HG03175 (cell line): ENCODE data around the gene SLAMF8.

Source experiments
- ATAC-seq: cut with Tn5 transposase; IDR thresholded peaks from one replicate; pipeline ENCODE4 v1.9.1; 2021; ENCODE audit warnings: mild to moderate bottlenecking, moderate library complexity; ENCODE audit not compliant: unreplicated experiment

SLAMF8 gene

GRCh38 chr1:159845751-159846629 is 19.3 kb downstream of the SLAMF8 start:
- no peak for ATAC-seq

GRCh38 chr1:159847231-159847630 is 20.6 kb downstream of the SLAMF8 start:
- ATAC-seq, result no peak

GRCh38 chr1:159848326-159848725 is 21.7 kb downstream of the SLAMF8 start:
- ATAC-seq, result no peak

DNA sequence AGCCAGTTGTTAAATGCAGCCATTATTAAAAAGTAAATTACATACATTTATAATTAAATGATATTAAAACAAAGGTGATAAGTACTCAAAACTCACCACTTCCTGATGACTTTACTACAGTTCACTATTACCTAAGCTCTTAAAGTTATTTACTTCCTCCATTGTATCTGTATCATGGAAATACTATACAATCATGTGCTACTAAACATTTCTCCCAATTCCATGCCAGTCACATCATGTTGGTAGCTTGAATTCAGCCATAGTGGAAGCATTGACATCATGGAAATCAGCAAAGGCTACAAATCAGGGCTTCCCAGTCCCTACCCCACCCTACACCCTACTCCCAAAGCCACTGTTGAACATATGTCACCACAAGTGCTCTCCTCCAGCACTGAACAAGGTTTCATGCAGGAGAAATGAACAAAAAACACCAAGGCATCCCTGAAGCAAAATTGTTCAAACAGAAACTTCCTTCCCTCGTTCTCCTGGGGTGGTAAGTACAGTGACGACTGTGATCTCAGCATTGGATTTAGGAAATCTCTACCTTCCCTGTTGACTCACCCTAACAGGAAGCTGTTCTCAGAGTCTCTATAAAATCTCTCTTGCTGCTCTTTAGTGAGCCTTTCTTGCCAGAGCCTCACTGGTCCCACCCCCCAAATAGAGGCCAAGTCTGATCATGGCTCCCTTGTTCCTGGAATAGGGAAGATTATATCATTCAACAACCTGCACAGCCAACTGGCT is 23.1 kb downstream of the SLAMF8 start:
- ATAC-seq, result no peak

GRCh38 chr1:159851407-159851806 is 24.7 kb downstream of the SLAMF8 start:
- no peak for ATAC-seq

DNA sequence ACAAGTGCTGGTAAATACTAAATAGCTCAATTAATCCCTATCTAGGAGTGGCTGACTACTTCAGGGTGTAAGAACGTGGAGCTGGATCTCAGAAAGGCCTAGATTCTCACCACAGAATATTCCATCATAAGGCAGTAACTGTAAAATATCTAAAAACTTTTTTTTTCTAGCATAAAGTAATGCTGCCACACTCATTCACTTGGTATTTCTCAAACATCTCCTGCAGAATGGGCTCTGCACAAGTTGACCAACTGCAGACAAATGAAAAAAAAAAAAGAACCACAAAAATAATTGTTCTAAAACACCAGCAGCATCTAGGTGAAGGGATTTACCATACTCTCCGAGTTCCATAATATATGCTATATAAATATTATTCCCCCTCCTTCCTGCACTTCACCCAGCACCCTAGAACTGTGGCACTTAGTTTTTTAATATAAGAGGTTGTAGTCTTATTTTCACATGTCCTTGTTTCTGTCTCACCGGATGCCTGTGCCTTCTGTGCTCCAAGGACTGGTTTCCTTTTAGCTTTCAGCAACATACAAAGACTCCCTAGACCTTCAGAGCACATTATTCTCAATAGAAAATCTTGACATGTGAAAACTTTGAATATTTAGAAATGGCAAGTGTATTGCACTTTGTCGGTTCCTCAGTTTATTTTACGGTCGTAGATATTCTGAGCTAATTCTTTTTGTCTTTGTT is 26.9 kb downstream of the SLAMF8 start:
- no peak for ATAC-seq

- ATAC-seq, result no peak
These were observed 27.5 kb downstream of the SLAMF8 start for GRCh38 chr1:159854116-159854692.

DNA sequence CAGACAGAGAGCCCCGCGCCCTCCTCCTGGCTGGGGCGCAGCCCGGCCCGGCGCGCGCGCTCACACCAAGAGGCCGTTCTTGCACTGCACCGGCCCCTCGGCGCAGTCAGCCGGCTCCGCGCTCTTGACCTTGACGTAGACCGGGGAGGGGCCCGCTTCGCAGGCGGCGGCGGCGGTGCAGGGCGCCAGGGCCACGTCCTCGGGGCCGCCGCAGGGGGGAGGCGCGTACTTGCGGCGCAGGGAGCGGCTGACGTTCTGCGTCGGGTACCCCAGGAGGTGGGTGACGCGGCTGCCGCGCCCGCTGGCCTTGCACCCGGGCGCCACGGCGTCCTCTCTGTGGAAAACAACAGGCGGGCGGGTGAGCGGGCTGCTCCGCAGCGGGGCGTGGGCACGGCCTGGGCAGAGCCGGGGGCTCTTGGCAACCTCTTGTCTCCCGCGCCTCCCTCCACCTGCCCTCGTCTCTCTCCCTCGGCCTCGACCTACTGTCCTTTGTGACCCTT is 28.1 kb downstream of the SLAMF8 start:
- ATAC-seq, result peak; percentile 82

GRCh38 chr1:159855709-159856108 is 29.0 kb downstream of the SLAMF8 start:
- no peak for ATAC-seq

- no peak for ATAC-seq
These were observed 29.9 kb downstream of the SLAMF8 start for GRCh38 chr1:159856576-159856975.

- no peak for ATAC-seq
These were observed 31.2 kb downstream of the SLAMF8 start for GRCh38 chr1:159857889-159858288.

- no peak for ATAC-seq
These were observed 33.2 kb downstream of the SLAMF8 start for GRCh38 chr1:159859767-159860322.

GRCh38 chr1:159860456-159860855 is 33.8 kb downstream of the SLAMF8 start:
- no peak for ATAC-seq

DNA sequence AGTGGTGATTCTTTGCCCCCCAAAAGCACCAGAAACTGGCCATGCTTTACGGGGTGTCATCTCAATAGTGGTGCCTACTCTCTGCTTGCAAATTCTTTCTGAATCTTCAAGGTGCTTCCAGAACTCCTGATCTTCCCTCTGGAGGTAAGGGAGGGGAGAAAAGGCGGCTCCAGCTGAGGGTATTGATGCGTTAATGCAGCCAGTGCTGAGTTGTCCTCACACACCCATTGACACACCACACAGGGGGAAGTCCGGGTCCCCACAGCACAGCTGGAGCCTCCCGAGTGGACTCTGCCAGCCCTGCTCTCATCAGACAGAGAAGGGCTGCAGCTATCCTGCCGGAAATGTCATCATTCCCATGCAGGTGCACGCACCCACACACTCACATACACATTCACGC is 34.5 kb downstream of the SLAMF8 start:
- ATAC-seq, result no peak

GRCh38 chr1:159862031-159862430 is 35.4 kb downstream of the SLAMF8 start:
- ATAC-seq, result no peak

DNA sequence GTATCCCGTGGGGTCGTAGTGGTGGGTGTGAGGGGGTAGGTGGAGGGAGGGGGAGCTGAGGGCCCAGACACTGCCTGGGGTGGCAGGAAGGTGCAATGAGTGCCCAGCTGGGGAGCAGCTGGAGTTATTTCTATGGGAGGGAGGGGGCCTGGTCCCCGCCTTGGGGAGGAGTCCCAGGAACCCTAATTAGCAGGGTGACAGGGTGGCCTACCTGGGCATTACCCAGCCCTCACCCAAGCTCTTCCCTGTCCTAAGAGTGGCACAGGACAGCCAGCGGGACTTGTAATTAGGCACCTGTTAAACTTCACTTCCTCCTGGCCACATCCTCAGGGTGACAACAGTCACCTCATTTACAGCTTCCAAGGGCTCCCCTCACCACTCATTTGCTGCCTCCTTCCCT is 35.9 kb downstream of the SLAMF8 start, which contains the start of gene VSIG8:
Gene VSIG8 (minus strand): TSS at position 101 of the 400 bp plus-strand sequence. CDS start 136 bp downstream, outside the sequence.
- ATAC-seq, result no peak

DNA sequence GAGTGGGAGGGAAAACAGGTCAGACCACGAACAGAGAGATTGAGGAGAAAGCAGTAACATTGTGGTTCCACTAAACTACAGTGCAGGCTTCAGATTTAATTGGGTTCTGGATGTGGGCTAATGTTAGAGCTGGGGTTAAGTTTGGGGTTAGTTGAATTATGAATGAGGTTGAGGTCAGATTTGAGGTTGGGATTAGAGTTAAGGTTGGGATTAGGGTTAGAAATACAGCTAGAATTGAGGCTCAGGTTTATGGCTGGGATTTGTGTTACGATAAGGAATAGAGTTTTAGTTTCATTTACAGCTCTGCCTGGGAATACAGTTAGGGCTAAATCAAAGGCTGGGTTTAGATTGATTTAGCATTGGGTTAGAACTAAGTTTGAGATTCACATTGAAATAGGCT is 37.6 kb downstream of the SLAMF8 start:
- no peak for ATAC-seq

GRCh38 chr1:159866066-159866465 is 39.4 kb downstream of the SLAMF8 start:
- ATAC-seq, result no peak

DNA sequence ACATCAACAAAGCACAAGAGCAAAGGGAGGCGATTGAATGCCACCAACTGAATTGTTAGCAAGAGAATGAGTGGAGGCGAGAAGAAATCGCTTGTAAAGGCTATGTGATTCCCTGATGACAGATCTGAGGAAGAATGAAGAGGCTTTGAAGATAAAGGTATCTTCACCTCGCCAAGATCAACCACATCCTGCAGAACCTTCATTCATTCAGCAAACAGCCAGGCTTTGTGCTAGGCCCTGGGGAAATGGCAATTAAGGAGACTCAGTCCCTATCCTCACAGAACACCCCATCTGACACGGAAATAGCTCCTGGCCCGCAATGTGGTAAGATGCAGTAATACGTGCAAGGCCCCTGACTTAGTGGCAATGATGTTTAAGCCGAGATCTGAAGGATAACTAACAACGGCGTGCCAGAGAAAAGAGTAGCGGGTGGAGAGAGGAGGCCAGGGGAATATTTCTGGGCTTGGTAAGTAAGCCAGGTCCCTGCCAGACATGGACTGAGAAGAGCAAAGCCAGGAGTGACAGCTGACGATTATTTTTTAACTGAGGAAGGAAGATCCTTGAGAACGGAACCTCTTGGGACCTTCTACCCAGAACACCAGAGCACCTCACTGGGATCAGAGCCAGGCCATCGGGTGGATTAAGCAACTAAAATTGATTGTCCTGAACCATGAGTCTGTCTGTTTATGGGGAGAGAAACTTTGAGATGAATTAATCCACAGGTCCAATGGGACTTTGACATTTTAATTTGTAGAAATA is 40.4 kb downstream of the SLAMF8 start:
- no peak for ATAC-seq

- no peak for ATAC-seq
These were observed 41.0 kb downstream of the SLAMF8 start for GRCh38 chr1:159867664-159868026.
